Measurements from ENCODE around the gene IGFBP6. TPM values are rescaled to one million over a fixed set of nuclear protein-coding genes. Genes with fewer than 3 reads are reported as not detected.

The IGFBP6 gene
- total RNA-seq, 1 experiment from 2014 or later: 4.2 TPM

DNA sequence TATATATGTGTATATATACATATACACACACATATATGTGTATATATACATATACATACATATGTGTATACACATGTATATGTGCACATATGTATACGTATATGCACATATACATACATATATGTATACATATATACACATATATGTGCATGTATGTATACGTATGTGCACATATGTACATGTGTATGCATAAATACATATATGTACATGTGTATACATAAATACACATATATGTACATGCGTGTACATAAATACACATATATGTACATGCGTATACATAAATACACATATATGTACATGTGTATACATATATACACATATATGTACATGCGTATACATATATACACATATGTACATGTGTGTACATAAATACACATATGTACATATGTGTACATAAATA is 49.7 kb downstream of the IGFBP6 start:
- no CpG with 5 or more reads among the region's 5 CpGs for WGBS (ENCODE audit: extremely low coverage, insufficient read length, low lambda C conversion rate)
- Histone ChIP-seq H3K56ac (ENCODE audit: insufficient read length, low read depth, low read length) (no peak overlapping the region), H3K79me1 (ENCODE audit: insufficient read depth, low read depth, low read length, poor library complexity, severe bottlenecking) (no peaks in the 10 kb centered on the region), H3K9me3 (ENCODE audit: control insufficient read depth, low read depth, low read length) (no peaks in the 10 kb centered on the region), H3K4me2 (ENCODE audit: insufficient read depth, insufficient read length, low read length) (no peak overlapping the region), H3K14ac (ENCODE audit: insufficient read depth, low read length) (no peak overlapping the region), H3K9ac (ENCODE audit: extremely low read depth, insufficient read length, low read length) (no peak overlapping the region), H3T11ph (ENCODE audit: low read length) (no peak overlapping the region), H4K20me1 (ENCODE audit: control insufficient read depth, insufficient read depth, insufficient read length) (no peaks in the 10 kb centered on the region), H4K5ac (ENCODE audit: insufficient read length, low read depth, low read length) (no peak overlapping the region), H3K4me1 (ENCODE audit: insufficient read depth, low read length) (no peaks in the 10 kb centered on the region; the same call in 1 of the 2 replicates), H2BK20ac (ENCODE audit: low read depth, low read length, poor library complexity, severe bottlenecking) (no peak overlapping the region), H3K23ac (ENCODE audit: insufficient read length, low read depth, low read length) (no peak overlapping the region), H3K79me2 (ENCODE audit: insufficient read depth, low read length) (no peaks in the 10 kb centered on the region), H2BK12ac (ENCODE audit: insufficient read length, low read depth, low read length) (no peak overlapping the region), H4K8ac (replicated peaks; ENCODE audit: insufficient read length, low read depth, low read length) (no peak overlapping the region), H3K27me3 (ENCODE audit: insufficient read depth, low read length) (no peaks in the 10 kb centered on the region), H4K91ac (ENCODE audit: insufficient read length, low read depth, low read length) (no peak overlapping the region), H3K23me2 (ENCODE audit: insufficient read length, low read depth, low read length, poor library complexity, severe bottlenecking) (no peaks in the 10 kb centered on the region), H3K27ac (ENCODE audit: insufficient read length, low read depth, low read length) (no peak overlapping the region), H2AFZ (ENCODE audit: low read length) (no peak overlapping the region), H2BK5ac (ENCODE audit: insufficient read length, low read length) (no peak overlapping the region), H2AK5ac (ENCODE audit: insufficient read length, low read length) (no peak overlapping the region), H2BK120ac (ENCODE audit: low read depth, low read length, poor library complexity, severe bottlenecking) (no peak overlapping the region), H3K4ac (ENCODE audit: low read depth, low read length) (no peak overlapping the region), H3K18ac (ENCODE audit: insufficient read length, low read depth, low read length) (no peak overlapping the region), H2BK15ac (ENCODE audit: low read depth, low read length) (no peak overlapping the region)
- Mint-ChIP-seq H3K9me3 (no peaks in the 10 kb centered on the region), H3K4me3 (no peak overlapping the region), H3K27me3 (ENCODE audit: low read depth) (peaks cover 24% of the 10 kb centered on the region), H3K27ac (no peak overlapping the region), H3K4me1 (peaks cover 0 to 4% of the 10 kb centered on the region in 2 experiments; a peak in 2 of 4 replicates), H3K36me3 (ENCODE audit: insufficient read depth in 1 of 3, low read depth in 3 of 3) (no peaks in the 10 kb centered on the region)
- TF ChIP-seq, protein P1, sequence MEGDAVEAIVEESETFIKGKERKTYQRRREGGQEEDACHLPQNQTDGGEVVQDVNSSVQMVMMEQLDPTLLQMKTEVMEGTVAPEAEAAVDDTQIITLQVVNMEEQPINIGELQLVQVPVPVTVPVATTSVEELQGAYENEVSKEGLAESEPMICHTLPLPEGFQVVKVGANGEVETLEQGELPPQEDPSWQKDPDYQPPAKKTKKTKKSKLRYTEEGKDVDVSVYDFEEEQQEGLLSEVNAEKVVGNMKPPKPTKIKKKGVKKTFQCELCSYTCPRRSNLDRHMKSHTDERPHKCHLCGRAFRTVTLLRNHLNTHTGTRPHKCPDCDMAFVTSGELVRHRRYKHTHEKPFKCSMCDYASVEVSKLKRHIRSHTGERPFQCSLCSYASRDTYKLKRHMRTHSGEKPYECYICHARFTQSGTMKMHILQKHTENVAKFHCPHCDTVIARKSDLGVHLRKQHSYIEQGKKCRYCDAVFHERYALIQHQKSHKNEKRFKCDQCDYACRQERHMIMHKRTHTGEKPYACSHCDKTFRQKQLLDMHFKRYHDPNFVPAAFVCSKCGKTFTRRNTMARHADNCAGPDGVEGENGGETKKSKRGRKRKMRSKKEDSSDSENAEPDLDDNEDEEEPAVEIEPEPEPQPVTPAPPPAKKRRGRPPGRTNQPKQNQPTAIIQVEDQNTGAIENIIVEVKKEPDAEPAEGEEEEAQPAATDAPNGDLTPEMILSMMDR (conservative IDR thresholded peaks at IDR 0.05): no peak
- DNase-seq: no peak
